ENCODE results near the gene ODAD3.
A peak's percentile ranks its signal among the peaks of the same experiment; 100 is the strongest.

GRCh38 chr19:11374433-11375142 is 60.3 kb downstream of the ODAD3 start, which contains the start of gene SWSAP1:
- TF ChIP-seq MTA3 (CRISPR knock-in tag; IDR thresholded peaks at IDR 0.05) (no peak), TARDBP (CRISPR knock-in tag; IDR thresholded peaks at IDR 0.05) (0 out of 2 replicates have a peak, but pooled peaks have one; percentile 18), ZSCAN30 (CRISPR knock-in tag; IDR thresholded peaks at IDR 0.05) (no peak), HDAC6 (IDR thresholded peaks at IDR 0.05; ENCODE audit: low read depth, low read length) (no peak)
